NCI-H2029 (cell line): ENCODE data around the gene TNFRSF1A.
"Not testable (repeated sequence)": the region's sequence is repeated elsewhere in the genome, so short reads cannot be mapped to it uniquely, and the experiment has no call there.

ENCODE experiments used
- DNase-seq: peaks from one replicate; lab custom pipeline; 2025; lab: John Stamatoyannopoulos, UW

The TNFRSF1A gene

DNA sequence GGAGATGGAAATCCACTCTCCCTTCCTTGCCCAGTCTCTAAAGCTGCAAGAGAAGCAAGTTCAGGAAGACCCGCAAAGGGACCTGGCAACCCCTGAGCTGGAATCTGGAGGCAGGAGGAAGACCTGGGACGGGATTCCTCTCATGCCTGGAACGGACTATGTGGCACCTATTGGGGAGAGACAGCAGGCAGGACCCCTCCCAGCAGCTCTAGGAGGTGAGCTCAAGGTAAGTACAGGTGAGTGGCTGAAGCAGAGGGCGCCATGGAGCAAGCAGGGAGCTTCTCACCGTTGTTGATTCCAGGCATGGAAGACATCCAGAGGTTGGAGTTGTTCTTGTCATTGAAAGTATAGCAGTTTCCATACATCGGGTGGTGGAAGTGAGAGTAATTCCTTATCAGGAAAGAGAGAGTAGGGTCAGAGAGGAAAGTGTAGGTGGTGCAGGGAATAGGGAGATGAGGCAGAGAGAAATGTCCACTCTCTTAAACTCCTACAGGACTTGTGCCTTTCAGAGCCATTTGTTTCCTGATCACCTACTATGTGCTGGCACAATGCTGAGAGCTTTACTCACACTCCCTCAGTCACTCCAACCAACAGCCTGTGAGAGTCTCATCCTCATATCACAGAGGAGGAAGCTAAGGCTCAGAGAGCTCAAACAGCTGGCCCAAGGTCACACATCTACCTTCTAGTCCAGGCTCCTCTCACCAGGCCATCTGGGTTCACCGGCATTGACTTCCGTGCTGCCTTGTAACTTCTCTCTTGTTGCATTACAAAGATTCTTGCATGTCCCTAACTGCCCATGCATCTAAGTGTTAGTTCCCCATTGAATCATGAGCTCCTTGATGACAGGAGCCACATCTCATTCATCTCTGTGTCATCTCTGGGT lies 13.9 kb upstream of the TNFRSF1A start:
- DNase-seq, result no peak

DNA sequence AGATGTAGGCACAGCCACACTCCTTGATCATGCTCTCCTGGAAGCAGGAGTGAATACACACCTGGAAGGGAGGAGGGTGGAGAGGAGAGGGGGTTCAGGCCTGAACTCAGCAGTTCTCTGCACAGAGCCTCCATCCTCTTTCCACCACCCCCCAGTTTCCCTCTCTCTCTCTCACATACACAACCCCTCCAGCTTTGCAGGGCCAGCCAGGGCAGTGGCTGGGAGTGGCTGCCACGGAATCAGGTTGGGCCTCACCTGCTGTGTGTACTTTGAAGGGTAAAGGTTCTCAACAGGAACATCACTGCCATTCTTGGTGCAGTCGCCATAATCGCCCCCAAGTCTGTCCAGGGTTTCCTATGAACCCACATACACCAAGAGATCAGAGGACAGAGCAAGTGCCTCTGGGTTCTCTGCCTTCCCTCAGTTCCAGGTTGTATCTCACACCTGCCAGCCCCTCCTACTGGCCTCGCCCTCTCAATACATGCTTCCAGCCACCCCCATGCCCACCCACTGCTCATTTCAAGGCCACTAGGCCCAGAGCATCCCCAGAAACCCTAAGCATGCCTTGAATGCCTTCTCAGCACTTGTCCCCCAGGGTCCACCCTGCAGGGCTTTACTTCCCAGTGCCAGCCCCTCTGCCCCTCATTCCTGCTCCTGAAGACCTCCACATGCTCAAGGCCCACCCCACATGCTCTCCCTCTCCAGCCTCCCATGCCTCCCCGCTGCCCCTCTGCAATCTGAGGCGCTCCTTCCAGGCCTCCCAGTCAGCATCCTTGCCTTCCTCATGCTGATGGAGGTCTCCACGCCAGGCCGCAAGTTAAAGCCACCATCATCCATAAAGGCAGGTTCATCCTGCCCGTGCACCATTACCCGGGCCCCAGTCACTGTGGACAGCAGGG lies 12.9 kb upstream of the TNFRSF1A start:
- no peak for DNase-seq

DNA sequence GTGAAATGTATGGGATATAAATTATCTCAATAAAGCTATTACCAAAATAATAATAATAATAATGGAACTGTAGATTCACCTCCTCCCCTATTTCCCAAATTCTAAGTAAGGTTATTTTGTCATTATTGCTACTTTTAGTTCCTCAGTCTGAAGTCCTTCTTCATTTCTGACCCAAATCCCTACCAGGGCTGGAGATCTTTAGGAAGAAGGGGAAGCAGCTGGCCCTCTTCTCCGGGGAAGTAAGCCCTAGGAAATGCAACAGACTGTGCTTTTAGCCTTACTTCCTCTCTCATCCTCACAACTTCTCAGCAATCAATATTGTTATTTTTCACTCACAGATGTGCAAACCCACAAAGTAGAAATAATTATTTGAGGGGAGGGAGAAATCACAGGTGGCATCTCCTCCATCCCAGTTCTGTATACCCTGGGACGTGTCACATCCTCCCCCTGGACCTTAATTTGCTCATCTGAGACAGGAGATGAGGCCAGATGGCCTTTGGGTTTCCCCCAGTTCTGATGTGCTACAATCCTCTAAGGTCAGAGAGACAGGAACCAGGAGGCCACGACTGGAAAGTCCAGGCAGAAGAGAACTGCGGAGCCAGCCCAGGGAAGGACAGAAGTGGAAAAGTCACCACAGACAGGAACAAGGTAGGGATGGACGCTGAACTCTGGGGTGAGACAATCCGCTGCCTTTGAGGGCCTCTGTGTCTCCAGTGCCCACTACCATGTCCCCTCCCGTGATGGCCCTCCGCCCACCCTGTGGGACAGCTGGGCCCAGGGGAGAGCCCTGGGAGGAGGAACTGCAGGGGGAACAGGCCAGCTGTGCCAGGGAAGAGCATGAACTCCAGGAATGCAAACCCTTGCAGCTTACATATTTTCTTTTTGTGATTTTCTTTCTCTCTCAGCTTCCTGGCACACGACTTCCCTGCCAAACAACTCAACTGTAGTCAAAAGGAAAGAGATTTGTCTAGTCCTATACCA lies 10.6 kb upstream of the TNFRSF1A start:
- no peak for DNase-seq

DNA sequence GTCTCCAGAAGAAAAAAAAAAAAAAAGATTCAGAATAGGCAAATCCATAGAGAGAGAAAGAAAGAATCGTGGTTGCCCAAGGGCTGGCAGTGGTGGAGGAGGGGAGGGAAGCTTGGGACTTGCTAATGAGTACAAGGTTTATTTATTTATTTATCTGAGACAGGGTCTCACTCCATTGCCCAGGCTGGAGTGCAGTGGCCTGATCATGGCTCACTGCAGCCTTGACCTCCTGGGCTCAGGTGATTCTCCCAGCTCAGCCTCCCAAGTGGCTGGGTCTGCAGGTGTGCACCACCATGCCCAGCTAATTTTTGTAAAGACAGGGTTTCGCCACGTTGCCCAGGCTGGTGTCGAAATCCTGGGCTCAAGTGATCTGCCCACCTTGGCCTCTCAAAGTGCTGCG lies 9.7 kb upstream of the TNFRSF1A start:
- no peak for DNase-seq

DNA sequence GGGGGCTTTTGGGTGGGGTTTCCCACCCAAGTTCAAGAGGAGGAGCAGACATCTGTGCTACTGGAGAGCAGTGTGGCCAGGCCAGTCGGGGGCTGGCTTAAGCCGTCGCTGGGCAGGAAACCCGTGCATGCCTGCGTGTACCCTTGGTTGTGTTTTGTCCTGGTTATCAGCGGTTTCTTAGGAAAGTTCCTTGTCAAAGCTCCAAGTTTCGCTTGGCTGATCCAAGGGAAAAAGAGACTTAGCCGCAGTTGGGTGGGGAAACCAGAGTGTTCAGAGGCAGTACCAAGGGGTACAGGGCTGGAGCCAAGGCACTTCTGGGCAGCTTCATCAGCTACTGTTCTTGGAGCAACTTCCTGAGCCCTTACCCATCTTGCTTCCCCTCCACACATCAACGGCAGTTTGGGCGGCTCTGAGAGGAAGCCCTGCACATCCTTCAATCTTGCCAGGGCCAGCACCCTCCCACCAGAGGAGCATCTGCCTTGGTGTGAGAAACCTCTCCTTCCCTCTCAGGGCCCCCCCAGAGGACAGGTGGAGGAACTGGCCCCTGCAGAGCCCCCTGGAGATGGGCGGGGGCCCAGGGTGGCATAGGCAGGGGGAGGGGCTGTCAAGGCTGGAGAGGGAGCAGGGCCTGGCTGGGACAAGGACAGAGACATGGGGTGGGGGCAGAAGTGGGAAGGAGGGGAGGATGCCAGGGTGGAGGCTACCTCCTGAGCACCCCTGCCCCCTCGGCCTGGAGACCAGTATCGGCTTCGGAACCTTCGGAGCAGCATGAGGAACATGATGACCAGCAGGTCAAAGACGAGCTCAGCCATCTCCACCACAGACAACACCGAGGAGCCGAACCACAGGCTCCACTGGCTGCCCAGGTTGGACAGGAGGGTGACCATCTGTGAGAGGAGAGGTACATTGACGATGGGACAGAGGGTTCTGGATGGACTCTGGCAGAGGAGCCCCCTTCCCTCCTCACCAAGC lies 5.8 kb upstream of the TNFRSF1A start:
- no peak for DNase-seq

DNA sequence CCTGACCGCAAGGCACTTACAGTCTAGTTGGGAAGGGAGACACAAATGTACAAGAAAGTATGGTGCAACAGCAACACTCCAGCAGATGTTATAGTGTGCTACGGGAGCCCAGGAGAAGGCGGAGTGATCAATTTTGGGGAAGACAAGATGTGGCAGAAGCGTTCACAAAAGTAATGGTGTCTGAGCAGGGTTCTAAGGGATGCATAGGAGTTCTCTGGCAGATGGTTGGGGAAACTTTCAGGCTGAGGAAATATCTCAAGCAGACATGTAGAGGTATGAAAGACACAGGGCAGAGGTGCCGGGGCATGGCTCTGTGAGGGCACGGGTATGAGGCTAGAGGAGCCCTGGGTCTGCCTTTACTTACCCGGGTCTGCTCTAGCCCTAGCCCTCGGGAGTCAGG lies 5.1 kb upstream of the TNFRSF1A start:
- no peak for DNase-seq

DNA sequence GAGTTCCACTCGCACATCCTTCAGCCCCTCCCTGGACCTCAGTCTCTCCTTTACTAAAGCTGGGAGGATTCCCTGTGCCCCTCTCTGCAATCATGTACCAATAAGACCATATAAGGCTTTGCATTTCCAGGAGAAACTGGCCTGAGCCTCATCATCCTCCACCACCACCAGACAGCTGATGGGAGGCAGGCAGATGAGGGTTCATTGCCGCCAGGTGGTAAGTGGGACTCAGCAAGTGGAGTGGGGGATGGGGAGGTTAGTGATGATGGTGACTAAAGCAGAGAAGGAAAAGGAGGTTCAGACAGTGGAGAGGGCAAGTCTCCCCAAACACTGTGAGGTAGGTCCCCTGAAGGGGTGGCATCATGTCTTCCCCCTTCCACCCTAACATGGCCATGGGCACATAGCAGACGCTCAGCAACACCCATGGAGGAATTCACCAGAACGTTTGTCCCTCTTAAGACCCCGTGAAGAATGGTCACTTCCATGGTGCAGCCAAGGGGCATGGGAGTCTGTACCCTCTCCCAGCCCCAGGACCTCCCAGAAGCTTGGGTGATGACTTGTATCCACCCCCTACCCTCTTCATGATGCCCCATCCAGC lies 4.5 kb upstream of the TNFRSF1A start:
- DNase-seq, result no peak

DNA sequence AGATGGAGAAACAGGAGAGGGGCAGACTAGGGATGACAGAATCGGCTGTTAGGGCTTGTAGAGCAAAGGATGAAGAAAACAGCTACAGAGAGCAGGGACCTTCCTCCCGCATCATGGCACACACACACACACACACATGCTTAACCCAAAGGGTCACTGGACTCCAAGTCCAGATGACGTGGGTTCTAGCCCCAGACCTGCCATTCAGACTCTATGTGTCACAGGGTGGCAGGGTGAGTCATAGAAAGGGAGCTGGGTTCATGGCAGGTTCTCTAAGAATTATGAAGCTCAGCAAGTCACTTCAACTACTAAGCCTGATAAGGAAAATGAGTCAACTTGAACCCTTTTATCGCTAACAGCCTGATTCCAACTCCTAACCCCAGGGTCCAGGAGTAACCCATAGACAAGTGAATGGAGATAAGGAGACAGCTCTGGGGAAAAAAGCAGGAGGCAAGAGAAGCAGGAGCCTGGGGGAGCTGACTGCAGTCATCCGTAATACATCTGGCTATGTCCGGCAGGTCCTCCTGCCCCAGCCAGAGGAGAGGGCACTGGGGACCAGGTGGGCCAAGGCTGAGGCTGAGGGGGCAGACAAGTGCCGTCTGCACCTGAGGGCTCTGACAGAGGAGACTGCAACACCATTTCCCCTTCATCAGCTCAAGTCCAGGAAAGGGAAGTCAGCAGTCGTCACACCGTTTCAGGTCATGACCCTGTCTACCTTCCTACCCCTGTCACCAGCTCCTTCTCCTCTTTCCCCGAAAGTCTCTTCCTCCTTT lies 3.6 kb upstream of the TNFRSF1A start:
- DNase-seq, result no peak

DNA sequence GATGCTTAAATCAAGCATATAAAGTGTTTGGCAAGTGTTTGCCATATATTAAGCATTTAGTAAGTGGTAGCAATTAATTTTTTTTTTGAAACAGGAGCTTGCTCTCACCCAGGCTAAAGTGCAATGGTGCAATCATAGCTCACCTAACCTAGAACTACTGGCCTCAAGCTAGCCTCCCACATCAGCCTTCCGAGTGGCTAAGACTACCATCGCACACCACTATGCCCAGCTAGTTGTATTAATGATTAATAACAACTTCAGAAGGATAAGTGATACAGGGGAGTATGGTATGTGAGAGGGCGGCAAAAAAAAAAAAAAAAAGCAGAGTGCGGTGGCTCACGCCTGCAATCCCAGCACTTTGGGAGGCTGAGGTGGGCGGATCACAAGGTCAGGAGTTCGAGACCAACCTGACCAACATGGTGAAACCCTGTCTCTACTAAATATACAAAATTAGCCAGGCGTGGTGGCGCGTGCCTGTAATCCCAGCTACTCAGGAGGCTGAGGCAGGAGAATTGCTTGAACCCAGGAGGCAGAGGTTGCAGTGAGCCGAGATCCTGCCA lies 2.3 kb upstream of the TNFRSF1A start:
- DNase-seq, result not testable (repeated sequence)

DNA sequence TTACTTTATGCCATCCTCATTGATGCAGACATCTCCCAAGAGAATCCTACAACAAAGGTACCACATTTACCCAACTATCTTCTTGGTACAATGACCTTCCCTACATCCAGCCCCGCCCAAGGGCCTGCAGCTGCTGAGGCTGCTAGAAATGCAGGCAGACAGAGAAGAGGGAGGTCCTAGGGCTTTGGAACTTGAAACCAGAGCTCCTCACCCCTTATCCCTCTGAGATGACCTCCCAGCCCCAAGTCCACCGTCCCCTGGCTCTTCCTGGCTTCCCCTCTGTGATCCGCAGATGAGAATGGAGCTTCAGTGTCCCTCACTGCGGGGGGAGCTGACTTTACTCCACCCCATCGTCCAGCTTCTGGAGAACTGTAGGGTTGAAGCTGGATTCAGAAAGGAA lies 1.6 kb upstream of the TNFRSF1A start:
- no peak for DNase-seq

DNA sequence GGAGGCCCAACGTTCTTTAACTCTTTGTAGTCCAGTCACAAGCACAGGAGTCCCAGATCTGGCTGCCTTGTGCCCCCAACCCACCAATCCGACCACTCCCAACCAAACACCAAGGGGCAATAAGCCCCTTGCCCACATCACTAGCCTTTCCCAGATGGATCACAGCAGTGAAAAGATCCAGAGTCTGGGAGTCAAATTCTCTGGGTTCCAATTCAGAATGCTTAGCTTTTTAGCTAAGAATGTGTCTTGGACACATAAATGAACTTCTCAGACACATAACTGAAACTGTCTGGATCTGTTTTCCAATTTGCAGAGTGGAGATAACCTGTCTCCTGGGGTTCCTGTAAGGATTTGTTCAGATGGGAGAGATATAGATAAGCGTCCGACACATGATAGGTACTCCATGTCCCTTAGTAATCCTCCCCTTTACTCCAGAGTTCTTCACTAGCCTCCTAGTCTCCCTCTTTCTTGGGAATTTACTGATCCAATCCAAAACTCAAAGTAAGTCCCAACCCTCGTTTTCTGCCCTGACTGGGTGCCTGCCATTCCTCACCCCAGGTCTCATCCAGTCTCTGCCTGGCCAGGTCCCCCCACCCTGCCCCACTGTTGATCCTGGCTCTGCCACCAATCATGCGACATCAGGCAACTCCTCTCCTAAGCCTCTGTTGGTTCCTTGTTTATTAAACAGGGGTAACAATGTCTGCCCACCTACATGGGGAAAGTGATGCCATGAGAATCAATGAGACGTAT lies 439 bp upstream of the TNFRSF1A start:
- no peak for DNase-seq

DNA sequence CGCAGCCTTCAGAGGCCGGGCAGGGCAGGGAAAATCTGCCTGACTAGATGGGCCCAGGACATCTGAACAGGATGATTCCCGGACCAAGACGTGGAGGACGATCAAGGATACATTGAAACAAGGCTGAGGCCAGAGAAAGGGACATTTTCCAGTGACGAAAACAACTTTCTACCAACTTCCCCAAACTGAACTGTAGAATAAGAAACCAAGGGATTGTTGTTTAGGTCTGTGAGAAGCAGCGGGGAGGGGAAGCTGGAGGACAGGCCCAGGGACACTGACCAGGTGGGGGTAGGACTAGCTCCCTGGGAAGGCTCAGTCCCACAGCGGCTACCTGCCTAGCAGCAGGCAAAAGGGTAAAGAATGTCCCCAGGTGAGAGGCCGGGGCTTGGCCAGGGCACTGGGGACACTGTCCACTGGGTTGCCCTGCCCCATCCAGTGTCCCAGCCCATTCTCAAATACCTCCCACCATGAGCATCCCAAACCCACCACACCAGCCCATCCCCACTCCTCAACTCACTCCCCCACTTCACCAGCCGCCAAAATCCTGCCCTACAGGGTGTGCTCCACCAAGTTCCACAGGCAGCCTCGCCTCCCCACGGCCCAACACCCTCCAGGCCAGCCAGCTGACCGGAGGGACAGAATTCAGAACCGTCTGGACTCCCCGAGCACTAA lies 995 bp downstream of the TNFRSF1A start:
- DNase-seq, result no peak

DNA sequence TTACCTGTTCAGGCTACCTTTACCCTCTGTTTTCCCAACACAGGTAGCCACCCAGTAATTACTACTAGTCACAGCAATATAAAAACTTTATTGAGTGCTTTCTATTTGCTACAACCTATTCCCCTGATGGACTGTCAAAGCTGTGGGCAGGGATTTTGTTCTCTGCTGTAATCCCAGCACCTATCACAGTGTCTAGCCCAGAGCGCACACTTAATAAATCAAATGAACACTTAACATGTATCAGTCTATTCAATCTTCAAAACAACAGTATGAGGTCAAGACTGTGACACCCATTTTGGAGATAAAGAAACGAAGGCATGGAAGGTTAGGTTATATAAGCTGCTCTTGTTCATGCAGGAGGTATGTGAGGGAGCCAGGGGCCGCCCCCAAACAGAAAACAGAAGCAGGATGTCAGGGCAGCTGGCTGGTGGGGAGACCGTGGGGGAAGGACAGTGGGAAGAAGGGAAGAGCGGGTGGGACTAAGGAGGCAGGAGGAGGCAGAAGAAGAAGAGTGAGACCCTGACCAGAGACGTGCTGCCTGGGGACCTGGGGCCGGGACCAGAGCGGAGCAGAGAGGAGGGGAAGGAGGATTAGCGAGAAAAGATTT lies 1.7 kb downstream of the TNFRSF1A start:
- DNase-seq, result no peak

DNA sequence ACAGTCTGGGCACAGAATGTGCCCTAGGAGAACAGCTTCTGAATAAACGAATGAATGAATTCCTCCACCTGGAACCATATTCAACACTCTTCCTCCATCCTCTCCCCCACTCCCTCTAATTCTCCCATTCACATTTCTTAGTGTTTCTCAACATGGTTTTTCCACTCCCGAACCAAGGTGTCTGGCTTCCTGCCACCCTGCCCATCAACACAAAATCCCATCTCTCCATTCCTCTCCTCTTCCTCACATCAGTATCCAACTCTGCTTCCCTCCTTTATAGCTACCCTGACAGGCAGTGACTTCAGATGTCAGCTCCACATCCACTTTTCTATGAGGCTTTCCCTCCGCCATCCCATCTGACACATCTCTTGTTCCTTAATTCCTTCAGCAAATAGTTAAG lies 2.9 kb downstream of the TNFRSF1A start:
- no peak for DNase-seq

DNA sequence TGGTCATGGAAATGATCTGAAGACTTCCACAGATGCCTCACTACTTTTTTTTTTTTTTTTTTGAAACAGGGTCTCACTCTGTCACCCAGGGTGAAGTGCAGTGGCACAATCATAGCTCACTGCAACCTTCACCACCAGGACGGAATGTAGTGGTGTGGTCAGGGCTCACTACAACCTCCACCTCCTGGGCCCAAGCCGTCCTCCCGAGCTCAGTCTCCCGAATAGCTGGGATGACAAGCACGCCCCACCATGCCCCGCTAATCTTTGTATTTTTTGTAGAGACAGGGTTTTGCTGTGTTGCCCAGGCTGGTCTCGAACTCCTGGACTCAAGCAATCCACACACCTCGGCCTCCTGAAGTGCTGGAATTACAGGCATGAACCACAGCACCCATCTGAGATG lies 3.3 kb downstream of the TNFRSF1A start:
- not testable (repeated sequence) for DNase-seq

DNA sequence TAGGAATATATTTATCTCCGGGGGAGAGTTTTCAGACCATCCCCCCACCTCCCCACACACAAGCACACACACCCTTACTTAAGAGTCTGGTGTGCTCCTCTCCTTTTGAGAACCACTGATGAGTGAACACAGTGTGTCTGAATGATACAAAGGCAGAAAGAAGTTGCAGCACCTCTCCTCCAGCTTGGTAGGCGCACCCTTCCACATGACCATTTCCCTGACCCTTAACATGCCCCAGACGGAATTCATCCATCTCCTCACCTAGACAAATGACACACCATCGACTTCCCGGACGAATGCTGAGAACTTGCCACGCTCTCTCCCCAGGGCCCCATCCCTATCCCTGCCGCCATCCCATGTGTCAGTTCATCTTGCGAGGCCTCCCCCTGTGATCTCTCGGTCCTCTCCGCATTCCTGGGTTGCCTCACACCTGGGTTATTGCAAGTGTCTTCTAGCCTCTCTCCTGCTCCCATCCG lies 3.9 kb downstream of the TNFRSF1A start:
- DNase-seq, result no peak
